ENCODE data around the gene SH3PXD2A. TPM values are rescaled to one million over a fixed set of nuclear protein-coding genes. Genes with fewer than 3 reads are reported as not detected.

Gene SH3PXD2A
- total and polyA plus RNA-seq, 2 experiments from 2014 or later = 1.8 to 5.0 TPM

GRCh38 chr10:103597003-103597402, 258.4 kb downstream of the SH3PXD2A start:
- Mint-ChIP-seq H3K27ac (no peak overlapping the region), H3K4me1 (peaks cover 13% of the 10 kb centered on the region; the same call in 2 of the 3 replicates), H3K9me3 (no peaks in the 10 kb centered on the region), H3K36me3 (ENCODE audit: low read depth) (no peaks in the 10 kb centered on the region), H3K4me3 (no peak overlapping the region), H3K27me3 (ENCODE audit: insufficient read depth, low read depth, poor library complexity) (peaks cover 9% of the 10 kb centered on the region)
- DNase-seq (ENCODE audit: low spot score) = no peak
- no peak for ATAC-seq
- Histone ChIP-seq H3K27me3 (ENCODE audit: insufficient read depth) (no peaks in the 10 kb centered on the region), H4K20me1 (replicated peaks; ENCODE audit: insufficient read depth) (no peaks in the 10 kb centered on the region; the same call in 1 of the 2 replicates), H3K4me3 (no peak overlapping the region), H3F3A (replicated peaks; ENCODE audit: low read depth) (no peaks in the 10 kb centered on the region), H3K4me2 (no peak overlapping the region), H3K4me1 (ENCODE audit: insufficient read depth) (peaks cover 4% of the 10 kb centered on the region; the same call in 1 of the 2 replicates), H3K79me2 (replicated peaks; ENCODE audit: insufficient read depth) (no peaks in the 10 kb centered on the region), H3K36me3 (ENCODE audit: insufficient read depth) (no peaks in the 10 kb centered on the region), H3K27ac (ENCODE audit: low read depth) (no peak overlapping the region), H2AFZ (no peak overlapping the region), H3K9me2 (ENCODE audit: insufficient read depth) (no peaks in the 10 kb centered on the region)
- TF ChIP-seq STAT1 (IDR thresholded peaks at IDR 0.05; ENCODE audit: unreplicated experiment) (no peak), EZH2phosphoT487 (IDR thresholded peaks at IDR 0.05; ENCODE audit: unreplicated experiment) (no peak), ZNF331 (CRISPR knock-in tag; IDR thresholded peaks at IDR 0.05; ENCODE audit: low read depth) (no peak), ZNF114 (CRISPR knock-in tag; IDR thresholded peaks at IDR 0.05) (no peak), ZNF462 (CRISPR knock-in tag; IDR thresholded peaks at IDR 0.05) (no peak), REST (IDR thresholded peaks at IDR 0.05; ENCODE audit: unreplicated experiment) (no peak), NANOG (IDR thresholded peaks at IDR 0.05; ENCODE audit: borderline replicate concordance) (no peak), JUNB (IDR thresholded peaks at IDR 0.05; ENCODE audit: unreplicated experiment) (no peak), CTCF (conservative IDR thresholded peaks at IDR 0.05; ENCODE audit: low read depth in 2 of 2) (no peak), EZH2 (IDR thresholded peaks at IDR 0.05; ENCODE audit: low read depth, unreplicated experiment) (no peak), CREB1 (CRISPR knock-in tag; IDR thresholded peaks at IDR 0.05; ENCODE audit: low read depth) (no peak), ETS1 (IDR thresholded peaks at IDR 0.05) (no peak), POLR2AphosphoS5 (IDR thresholded peaks at IDR 0.05; ENCODE audit: low read depth) (no peak)
